GM18861 (cell line): Measurements from ENCODE around the gene DIS3L2.

Source experiments
- ATAC-seq: cut with Tn5 transposase; IDR thresholded peaks from one replicate; pipeline ENCODE4 v1.9.1; 2021; ENCODE audit not compliant: unreplicated experiment

Gene DIS3L2

DNA sequence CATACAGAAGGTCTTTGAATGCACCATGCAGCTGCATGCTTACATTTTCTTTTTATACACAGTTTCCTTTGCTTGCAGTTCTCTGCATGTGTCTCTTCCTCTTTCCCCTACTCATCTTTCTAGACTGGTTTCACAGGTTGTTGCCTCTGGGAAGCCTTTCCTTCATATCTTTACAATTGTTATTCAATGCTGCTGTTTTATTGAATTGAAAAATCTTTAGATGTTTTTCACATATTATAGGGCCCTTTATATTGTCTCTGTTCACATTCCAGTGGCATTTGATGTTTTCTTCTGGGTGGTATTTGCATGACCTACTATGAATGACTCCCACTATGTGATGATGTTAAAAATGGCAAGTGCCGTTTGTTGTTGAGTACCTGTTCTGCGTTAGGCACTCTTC, 91.1 kb downstream of the DIS3L2 start:
- ATAC-seq = no peak

DNA sequence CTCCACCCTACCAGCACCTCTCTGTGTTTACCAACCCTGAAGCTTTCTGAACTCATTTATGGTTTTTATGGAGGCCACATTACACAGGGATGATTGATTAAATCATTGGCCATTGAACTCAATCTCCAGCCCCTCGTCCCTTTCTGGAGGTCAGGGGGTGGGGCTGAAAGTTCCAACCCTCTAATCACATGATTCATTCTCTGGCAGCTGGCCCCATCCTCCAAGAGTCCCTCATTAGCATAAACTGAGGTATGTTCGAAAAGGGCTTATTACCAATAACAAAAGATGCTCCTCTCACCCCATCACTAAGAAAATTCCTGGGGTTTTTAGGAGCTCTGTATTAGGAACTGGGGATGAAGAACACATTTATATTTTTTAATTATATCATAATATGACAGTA, 92.3 kb downstream of the DIS3L2 start:
- no peak for ATAC-seq

DNA sequence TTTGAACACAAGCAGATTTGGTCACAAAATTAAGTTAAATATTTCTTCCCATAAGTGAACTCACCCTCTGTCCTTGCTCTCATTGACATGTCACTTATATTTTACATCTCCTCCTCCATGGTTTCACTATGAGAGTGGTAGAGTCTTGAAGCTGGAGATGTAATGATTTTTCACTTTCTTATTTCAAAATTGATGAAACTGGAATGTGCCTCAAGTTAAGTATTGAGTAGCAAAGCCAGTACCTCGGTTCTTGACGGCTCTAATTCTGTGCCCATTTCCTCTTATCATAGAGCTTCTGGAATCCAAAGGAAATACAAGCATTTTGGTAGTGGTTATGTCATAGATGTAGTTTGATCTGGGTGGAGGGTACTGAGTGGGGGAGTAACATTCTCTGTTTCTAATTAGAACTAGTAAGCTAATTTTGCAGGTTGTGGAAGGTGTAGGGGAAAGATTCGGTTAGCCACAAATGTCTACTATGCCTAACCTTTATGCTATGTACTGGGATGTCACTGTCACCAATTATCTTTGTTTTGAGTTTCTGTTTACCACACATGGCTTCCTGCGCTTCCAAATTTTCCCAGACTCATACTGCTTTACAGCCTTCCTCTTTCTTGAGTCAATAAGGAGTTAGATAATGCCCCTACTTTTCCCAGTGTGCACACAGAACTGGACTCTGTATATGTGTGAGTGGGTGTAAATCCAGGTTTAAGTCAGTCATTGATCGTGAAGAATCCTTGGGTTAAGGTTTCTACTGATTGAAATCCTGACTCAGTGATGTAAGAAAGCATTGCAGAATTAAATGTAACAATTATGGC, 96.8 kb downstream of the DIS3L2 start:
- no peak for ATAC-seq

DNA sequence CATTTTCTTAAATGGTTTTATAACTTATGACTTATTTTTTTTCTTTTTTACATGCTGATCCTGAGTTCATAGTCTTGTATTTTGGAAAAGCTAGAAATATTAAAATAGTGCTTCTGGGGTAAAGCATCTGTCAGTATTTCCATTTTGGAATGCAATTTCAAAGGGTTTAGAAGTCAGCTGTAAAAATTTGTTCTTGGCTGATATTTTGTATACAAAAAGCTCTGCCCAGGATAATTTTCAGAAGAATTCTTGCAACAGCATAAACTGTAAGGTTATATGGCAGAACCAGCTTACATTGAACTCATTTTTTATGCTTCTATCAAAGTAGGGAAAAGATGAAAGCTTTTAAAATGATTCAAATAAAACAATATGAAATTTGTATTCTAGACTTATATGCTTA, 97.4 kb downstream of the DIS3L2 start:
- no peak for ATAC-seq

DNA sequence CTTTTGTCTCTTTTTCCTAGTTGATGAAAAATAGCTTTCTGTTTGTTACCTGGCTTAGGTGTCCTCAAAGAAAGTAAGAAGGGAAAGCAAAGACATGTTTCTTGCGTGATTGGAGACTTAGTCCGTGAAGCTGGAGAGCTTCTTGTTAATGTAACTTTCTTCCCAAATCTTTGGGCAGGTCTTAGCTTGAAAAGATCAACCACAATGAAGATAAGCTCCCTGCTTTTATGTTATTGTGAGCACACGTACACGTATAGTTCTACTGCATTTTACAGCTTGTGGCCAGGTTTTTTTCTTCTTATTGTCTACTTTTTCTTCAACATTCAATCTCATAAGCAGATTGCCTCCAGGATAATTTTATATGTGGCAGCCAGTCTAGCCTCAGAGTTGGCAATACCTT, 99.8 kb downstream of the DIS3L2 start:
- no peak for ATAC-seq

DNA sequence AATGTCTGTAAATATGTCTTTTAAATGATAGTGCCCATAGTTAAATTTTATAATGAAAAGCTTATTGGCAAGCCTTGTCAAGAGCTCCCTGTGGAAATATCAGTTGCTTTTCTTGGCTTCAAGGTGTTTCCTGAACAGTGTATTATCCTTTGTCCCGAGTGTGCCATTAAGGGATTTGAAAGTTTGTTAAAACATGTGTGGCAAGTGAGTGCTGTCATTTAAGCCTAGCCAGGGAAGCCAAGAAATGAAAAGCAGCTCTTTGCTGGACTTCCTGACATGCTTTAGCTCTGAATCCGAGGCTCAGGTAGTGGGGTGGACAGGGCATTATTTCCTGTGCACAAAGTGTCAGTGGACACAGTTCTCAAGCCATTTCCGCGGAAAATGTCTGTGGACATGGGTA, 111.5 kb downstream of the DIS3L2 start:
- no peak for ATAC-seq

DNA sequence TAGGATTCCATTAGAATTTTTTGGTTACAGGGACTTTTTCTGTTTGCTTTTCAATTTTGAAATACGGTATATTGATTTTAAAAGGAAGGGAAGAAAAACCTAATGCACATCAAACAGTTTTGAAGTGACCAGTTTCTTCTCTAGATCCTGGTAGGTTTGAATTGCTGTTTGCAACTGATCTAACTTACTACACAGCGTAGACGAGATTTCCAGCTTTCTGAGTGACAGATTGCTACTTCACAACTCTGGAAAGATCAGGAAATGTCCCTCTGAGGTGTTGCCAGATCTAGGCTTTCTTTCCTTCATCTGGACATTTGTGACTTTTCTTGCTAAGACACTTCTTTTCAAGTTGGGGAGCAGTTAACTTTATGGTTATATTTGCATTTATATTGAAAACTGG, 112.2 kb downstream of the DIS3L2 start:
- ATAC-seq = no peak

DNA sequence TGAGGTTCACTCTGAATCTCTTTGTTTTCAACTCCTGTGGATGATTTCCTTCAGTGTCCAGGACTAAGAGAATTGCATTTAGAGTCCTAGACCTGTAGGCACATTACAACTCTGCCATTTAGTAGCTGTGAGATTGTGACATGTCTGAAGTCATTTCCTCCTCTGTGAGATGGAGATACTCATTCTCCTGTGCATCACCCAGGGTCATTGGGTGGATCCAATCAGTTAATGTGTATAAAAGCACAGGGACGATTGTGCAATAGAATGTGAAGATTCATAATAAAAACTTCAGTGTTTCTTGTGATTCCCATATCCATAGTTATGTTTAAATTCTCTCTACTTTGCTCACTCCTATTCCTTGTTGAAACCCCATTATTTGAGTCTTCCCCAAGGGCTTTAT, 113.6 kb downstream of the DIS3L2 start:
- no peak for ATAC-seq

DNA sequence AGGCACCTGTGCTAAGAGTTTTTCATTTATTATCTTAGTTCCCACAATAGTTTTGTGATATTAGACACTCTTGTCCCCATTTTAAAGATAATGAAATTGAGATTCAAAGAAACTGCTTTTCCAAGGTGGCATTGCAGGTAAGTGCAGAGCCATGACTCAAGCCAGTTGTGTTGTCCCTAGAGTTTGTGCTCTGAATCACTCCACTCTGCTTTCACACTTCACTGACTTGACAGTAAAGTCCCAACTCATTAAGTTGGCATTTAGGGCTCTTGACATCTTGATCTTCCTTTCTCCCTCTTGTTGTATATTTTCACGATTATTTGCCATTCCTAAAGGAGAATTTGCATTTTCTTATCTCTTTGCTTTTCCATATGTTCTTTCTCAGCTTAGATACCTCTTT, 114.3 kb downstream of the DIS3L2 start:
- no peak for ATAC-seq

DNA sequence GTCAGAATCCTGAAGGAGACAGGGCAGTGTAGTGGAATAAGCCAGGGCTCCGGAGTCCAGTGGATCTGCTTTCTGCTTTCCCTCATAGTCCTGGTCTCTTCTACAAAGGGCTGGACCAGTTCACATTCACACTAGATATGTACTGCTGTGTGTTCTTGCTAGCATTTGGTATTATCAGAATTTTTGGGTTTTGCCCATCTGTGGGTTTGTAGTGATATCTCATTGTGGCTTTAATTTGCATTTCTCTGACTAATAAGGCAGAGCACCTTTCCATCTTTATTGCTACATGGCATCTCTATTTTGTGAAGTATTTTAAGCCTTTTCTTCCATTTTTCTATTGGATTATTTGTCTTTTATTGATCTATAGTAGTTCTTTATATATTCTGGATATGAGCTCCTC, 114.8 kb downstream of the DIS3L2 start:
- no peak for ATAC-seq

DNA sequence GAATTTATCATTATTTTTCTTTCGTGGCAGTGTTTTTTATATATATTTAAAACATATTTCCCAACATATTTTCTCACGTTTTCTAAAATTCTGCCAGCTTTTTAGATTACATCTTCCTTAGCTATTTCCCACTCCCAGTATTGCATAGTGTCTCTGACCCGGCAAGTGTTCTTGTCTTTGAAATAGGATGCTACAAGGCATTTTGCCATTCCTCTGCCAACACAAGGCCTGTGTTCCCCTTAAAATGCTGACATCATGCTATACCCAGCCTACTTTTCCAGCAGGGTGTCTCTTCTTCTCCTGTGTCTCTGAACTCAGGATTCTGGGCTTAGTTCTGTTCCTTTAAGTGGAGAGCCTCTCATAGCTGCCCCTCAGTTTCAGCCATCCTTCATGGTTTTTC, 115.2 kb downstream of the DIS3L2 start:
- ATAC-seq = no peak

DNA sequence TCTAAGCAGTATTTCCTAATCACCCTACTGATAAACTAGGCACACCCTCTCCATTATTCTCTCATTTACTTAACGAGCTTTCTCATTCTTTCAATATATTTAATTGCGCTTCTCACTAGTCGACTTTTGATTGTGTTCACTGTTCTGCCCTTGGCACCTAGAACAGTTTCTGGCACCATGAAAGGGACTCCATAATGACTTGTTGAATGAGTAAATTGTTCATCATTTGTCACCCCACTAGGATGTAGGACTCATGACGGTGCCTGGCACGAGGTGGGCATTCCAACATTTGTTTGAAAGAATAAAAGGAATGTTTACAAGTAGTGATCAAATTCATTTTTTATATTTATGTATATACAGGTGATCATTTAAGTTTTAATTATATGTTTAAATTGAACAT, 123.7 kb downstream of the DIS3L2 start:
- ATAC-seq = no peak

DNA sequence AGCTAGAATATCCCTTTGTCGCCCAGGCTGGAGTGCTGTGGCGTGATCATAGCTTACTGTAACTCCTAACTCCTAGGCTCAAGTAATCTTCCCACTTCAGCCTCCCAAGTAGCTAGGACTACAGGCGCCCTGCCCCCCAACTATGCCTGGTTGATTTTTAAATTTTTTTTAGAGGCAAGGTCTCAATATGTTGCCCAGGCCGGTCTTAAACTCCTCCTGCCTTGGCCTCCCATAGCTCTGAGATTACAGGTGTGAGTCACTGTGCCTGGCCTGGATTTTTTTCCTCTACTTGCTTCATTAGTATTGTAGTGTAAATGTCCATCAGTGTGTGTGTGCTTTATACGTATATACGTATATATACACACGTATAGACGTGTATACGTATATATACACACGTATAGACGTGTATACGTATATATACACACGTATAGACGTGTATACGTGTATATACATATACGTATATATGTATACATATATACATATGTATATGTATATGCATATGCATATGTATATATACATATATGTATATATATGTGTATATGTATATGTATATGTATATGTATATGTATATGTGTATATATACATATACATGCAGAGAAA, 124.4 kb downstream of the DIS3L2 start:
- no peak for ATAC-seq

DNA sequence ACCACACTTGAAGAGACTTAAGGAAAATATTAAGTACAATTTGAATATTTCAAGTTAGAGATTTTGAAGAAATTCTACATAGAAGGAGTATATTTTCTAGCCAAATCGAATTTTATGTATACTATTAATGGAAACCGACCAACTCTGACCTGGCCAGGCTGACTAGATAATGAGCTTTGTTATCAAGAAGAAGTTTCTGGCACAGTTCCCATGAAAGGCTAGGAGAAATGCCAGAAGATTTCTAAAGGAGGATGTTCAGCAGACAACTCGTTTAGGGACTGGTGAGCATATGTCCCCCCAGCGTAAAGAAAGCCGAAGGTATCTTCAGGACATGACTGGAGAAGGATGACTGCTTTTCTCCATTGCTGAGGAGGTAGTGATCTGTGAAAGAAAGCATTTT, 127.3 kb downstream of the DIS3L2 start:
- ATAC-seq = no peak

DNA sequence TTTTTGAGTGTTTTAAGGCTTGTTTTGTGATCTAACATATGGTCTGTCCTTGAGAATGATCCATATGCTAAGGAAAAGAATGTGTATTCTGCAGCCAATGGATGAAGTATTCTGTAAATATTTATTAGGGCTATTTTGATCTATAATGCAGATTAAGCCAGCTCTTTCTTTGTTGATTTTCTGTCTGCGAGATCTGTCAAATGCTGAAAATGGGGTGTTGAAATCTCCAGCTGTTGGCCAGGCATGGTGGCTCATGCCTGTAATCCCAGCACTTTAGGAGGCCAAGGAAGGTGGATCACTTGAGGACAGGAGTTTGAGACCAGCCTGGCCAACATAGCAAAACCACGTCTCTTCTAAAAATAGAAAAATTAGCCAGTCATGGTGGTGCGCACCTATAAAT, 132.7 kb downstream of the DIS3L2 start:
- ATAC-seq = no peak

DNA sequence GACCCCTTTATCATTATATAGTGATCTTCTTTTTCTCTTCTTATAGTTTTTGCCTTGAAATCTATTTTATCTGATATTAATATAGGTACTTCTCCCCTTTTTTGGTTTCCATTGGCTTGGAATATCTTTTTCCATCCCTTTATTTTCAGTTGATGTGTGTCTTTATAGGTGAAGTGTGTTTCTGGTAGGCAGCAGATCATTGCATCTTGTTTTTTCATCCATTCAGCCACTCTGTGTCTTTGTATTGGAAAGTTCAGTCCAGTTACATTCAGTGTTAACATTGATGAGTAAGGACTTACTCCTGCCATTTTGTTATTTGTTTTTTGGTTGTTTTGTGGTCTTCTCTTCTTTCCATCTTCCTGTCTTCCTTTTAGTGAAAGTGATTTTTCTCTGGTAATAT, 133.4 kb downstream of the DIS3L2 start:
- no peak for ATAC-seq

DNA sequence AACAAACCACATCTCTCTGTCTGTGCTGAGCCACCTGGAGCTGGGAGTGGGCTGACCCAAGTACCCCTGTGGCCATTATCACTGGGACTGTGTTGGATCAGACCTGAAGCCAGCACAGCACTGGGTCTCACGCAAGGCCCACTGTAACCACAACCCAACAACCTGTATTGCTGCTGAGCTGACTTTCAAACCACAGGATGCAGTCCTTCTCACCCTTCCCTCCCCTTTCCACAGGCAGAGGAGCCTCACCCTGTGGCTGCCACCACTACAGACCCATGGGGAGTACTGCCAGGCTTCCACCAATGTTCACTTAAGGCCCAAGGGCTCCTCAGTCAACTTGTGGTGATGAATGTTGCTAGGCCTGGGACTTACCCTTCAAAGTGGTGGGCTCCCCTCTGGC, 135.7 kb downstream of the DIS3L2 start:
- ATAC-seq = no peak

DNA sequence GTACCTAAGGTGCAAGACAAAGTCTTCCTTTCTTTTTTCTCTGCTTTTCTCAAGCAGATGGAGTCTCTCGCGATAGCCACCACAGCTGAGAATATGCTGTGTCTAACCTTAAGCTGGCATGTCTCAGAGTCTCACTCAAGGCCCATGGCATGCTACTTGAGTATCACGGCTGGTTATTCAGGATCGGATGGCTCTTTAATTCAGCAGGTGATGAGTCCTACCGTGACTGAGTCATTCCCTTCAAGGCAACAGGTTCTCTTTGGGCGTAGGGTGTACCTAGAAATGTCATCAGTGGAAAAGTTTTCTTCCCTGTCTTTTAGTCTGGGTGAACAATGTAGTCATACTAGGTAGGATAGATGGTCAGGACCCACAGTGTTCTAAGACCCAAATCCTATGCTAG, 136.2 kb downstream of the DIS3L2 start:
- no peak for ATAC-seq

DNA sequence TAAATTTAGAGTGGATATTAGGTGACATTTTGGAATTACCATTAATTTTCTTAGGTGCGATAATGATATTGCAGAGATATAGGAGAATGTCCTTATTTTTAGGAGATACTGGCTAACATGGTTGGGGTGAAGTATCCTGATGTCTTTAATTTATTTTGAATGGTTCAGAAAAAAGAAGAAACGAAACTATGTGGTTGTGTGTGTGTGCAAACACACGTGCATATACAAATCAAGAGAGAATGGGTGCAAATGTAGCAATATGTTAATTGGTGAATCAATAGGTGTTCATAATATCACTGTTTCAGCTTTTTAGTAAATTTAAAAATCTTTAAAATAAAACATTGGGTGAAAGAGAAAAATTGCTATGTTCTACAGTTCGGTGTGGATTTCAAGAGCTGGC, 140.9 kb downstream of the DIS3L2 start:
- no peak for ATAC-seq

DNA sequence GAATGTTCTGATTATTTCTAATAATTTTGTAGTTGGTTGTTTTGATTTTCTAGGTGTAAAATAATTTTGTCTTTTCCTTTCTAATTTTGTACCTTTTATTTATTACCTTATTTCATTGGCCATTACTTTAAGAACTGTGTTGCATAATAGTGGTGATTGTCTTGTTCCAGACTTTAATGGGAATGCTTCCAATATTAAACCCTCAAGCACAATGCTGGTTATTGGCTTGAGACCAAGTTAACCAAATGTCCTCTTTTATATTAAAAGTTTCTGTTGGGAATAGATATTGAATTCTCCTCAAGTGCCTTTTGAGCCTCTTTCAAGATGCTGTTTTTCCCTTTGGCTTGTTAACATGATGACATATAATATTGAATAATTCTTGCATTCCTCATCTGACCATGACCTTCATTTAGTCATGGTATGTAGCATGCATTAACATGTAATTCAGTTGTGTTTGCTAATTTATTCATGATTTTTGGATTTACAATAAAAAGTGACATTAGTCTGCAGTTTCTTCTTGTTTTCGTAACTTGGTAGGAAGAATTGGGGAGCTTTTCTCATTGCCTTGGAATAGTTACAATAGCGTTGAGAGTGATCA, 141.7 kb downstream of the DIS3L2 start:
- ATAC-seq = no peak

DNA sequence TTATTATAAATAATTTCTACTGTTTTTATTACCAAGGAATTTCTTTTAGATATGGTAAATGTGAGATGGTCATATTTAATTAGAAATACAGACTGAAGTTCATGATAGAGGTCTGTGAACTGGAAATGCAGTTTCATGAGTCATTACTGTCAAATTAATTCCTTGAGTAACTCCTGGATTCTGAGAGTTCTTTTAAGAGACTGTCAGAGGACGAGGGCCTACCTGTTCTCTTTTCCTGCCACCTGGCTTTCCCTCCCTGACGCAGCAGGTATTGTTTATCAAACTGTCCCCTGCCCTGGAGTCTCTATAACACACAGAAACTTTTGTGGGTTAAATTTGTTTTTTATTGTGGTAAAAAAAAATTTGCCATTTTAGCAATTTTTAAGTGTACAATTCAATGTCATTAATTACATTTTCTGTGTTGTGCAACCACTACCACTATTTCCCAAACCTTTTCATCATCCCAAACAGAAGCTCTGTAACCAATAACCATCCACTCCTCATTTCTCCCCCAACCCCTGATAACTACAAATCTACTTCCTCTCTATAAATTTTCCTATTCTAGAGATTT, 142.6 kb downstream of the DIS3L2 start:
- no peak for ATAC-seq

DNA sequence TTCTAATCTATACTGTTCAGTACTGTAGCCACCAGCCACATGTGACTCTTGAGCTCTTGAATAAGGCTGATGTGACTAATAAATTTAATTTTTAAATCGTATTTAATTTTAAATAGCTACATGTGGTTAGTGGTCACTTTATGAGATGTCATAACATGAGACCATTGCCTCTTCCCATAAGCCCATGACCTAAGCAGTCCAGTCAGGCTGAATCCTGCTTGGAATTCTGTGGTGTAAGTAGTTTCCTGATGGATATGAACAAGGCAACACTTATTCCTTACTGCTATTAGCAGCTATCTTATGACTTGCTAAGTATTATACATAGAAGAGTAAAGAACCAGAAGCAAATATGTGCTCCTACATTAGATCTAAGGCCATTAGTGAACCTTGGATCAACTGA, 150.0 kb downstream of the DIS3L2 start:
- no peak for ATAC-seq
